ENCODE measurements around the gene KCNK5. TPM values are rescaled to one million over a fixed set of nuclear protein-coding genes. Genes with fewer than 3 reads are reported as not detected.
A peak's percentile ranks its signal among the peaks of the same experiment; 100 is the strongest.

KCNK5 gene
- total RNA-seq, 4 donors from 2014 or later, result 9.2 to 14.3 (median 13.0) TPM

GRCh38 chr6:39221115-39221514 lies 8.2 kb downstream of the KCNK5 start:
- H3K9me3 ChIP-seq, result no peaks in the 10 kb centered on the region
- no peaks in the 10 kb centered on the region for H3K36me3 ChIP-seq
- DNase-seq, result no peak
- 47 to 52% methylated on average over 3 of the region's 3 CpGs for WGBS, 2 donors
- TF ChIP-seq CTCF (IDR thresholded peaks at IDR 0.05) (no peak), POLR2A (IDR thresholded peaks at IDR 0.05) (no peak)
- peaks cover 67 to 95% of the 10 kb centered on the region in 2 donors for H3K4me1 ChIP-seq
- peak overlapping the region; percentile 83 to 91 (median 88) for H3K27ac ChIP-seq
- intact Hi-C loops (cut with DNase I), result no loop called here
- H3K27me3 ChIP-seq, result no peaks in the 10 kb centered on the region
- no peak overlapping the region for H3K4me3 ChIP-seq (replicated peaks in 1 of 3)

GRCh38 chr6:39218868-39219567 lies 10.3 kb downstream of the KCNK5 start:
- Histone ChIP-seq H3K4me3 (replicated peaks in 1 of 3) (no peak overlapping the region), H3K27me3 (no peaks in the 10 kb centered on the region), H3K36me3 (no peaks in the 10 kb centered on the region), H3K9me3 (no peaks in the 10 kb centered on the region), H3K27ac (peak overlapping the region; percentile 11 to 56 (median 31)), H3K4me1 (peaks cover 69 to 95% of the 10 kb centered on the region in 2 donors)
- intact Hi-C loops (cut with DNase I), result loop anchor here (5.0 to 10.0 kb wide), 2 partner anchors 52 to 1366 kb away; partner anchors contain the start of gene LRFN2
- no peak for DNase-seq
- WGBS, 2 donors, result 40 to 51% methylated on average over 5 of the region's 5 CpGs
- peak in 1 of 6 experiments; percentile 16 for TF ChIP-seq CTCF (IDR thresholded peaks at IDR 0.05)
- no peak for TF ChIP-seq POLR2A (IDR thresholded peaks at IDR 0.05)

- Histone ChIP-seq H3K4me3 (replicated peaks in 1 of 3) (no peak overlapping the region), H3K27ac (peak overlapping the region in 2 of 3 donors; percentile 20 to 58), H3K9me3 (no peaks in the 10 kb centered on the region), H3K36me3 (no peaks in the 10 kb centered on the region), H3K4me1 (peaks cover 64 to 90% of the 10 kb centered on the region in 2 donors), H3K27me3 (no peaks in the 10 kb centered on the region)
- intact Hi-C loops (cut with DNase I), result loop anchor here (5.0 to 10.0 kb wide), 2 partner anchors 50 to 1367 kb away; partner anchors contain the start of gene LRFN2
- TF ChIP-seq POLR2A (IDR thresholded peaks at IDR 0.05) (no peak), CTCF (IDR thresholded peaks at IDR 0.05) (no peak)
- WGBS, 2 donors, result 66 to 88% methylated on average over 10 to 11 of the region's 11 CpGs
- no peak for DNase-seq
These were observed 12.0 kb downstream of the KCNK5 start for GRCh38 chr6:39217177-39217864.

- no peak for DNase-seq
- H3K4me3 ChIP-seq (replicated peaks in 1 of 3), result no peak overlapping the region
- no peaks in the 10 kb centered on the region for H3K36me3 ChIP-seq
- TF ChIP-seq CTCF (IDR thresholded peaks at IDR 0.05), result no peak
- H3K27ac ChIP-seq, result peak overlapping the region; percentile 12 to 67 (median 31)
- WGBS, 2 donors, result 80 to 87% methylated on average over 10 of the region's 10 CpGs
- peaks cover 64 to 90% of the 10 kb centered on the region in 2 donors for H3K4me1 ChIP-seq
- no peaks in the 10 kb centered on the region for H3K27me3 ChIP-seq
- intact Hi-C loops (cut with DNase I), result loop anchor here (5.0 to 10.0 kb wide), 2 partner anchors 48 to 1369 kb away; partner anchors contain the start of gene LRFN2
- no peaks in the 10 kb centered on the region for H3K9me3 ChIP-seq
These were observed 13.6 kb downstream of the KCNK5 start for GRCh38 chr6:39215640-39216158.
